ENCODE data around the gene CTDSPL.

Gene CTDSPL

GRCh38 chr3:37920156-37920699 lies 58.5 kb downstream of the CTDSPL start:
- no peak for DNase-seq

GRCh38 chr3:37921025-37921424 lies 59.3 kb downstream of the CTDSPL start:
- no peak for DNase-seq

GRCh38 chr3:37922721-37923568 lies 61.3 kb downstream of the CTDSPL start:
- no peak for DNase-seq

- DNase-seq: no peak
These were observed 61.9 kb downstream of the CTDSPL start for GRCh38 chr3:37923569-37924040.

- no peak for DNase-seq
These were observed 62.8 kb downstream of the CTDSPL start for GRCh38 chr3:37924453-37924852.

GRCh38 chr3:37925157-37925556 lies 63.5 kb downstream of the CTDSPL start:
- no peak for DNase-seq

GRCh38 chr3:37926611-37927010 lies 64.9 kb downstream of the CTDSPL start:
- DNase-seq: no peak

- no peak for DNase-seq
These were observed 68.8 kb downstream of the CTDSPL start for GRCh38 chr3:37930495-37930894.

GRCh38 chr3:37932505-37932904 lies 70.8 kb downstream of the CTDSPL start:
- DNase-seq: no peak

- DNase-seq: no peak
These were observed 73.1 kb downstream of the CTDSPL start for GRCh38 chr3:37934631-37935289.

- DNase-seq: no peak
These were observed 73.6 kb downstream of the CTDSPL start for GRCh38 chr3:37935290-37935668.

GRCh38 chr3:37935756-37936666 lies 74.3 kb downstream of the CTDSPL start:
- no peak for DNase-seq

GRCh38 chr3:37937156-37937555 lies 75.5 kb downstream of the CTDSPL start:
- no peak for DNase-seq

GRCh38 chr3:37938011-37938410 lies 76.3 kb downstream of the CTDSPL start:
- no peak for DNase-seq

GRCh38 chr3:37940242-37940908 lies 78.7 kb downstream of the CTDSPL start:
- no peak for DNase-seq

- DNase-seq: no peak
These were observed 80.2 kb downstream of the CTDSPL start for GRCh38 chr3:37941608-37942508.

- DNase-seq: no peak
These were observed 81.0 kb downstream of the CTDSPL start for GRCh38 chr3:37942646-37943045.

GRCh38 chr3:37943126-37943525 lies 81.4 kb downstream of the CTDSPL start:
- DNase-seq: no peak

- DNase-seq: no peak
These were observed 82.1 kb downstream of the CTDSPL start for GRCh38 chr3:37943631-37944314.

GRCh38 chr3:37944391-37944842 lies 82.7 kb downstream of the CTDSPL start:
- DNase-seq: no peak
